Measurements from ENCODE around the gene CHRDL1.

Gene CHRDL1

GRCh38 chrX:110750526-110751189 is 45.0 kb downstream of the CHRDL1 start:
- H3K27ac ChIP-seq (ENCODE audit: low read depth, low read length): no peak overlapping the region
- no peak overlapping the region for H3K4me3 ChIP-seq (ENCODE audit: low read length)
- no peak overlapping the region for H2AK5ac ChIP-seq (ENCODE audit: low read length)
- no peak overlapping the region for H3K4ac ChIP-seq (ENCODE audit: low read depth, low read length)
- H3K79me2 ChIP-seq (ENCODE audit: control insufficient read depth, insufficient read depth, low read length): no peaks in the 10 kb centered on the region
- H2BK15ac ChIP-seq (replicated peaks; ENCODE audit: low read depth): no peak overlapping the region
- H3K4me1 ChIP-seq (ENCODE audit: control insufficient read depth, low read depth, low read length): no peaks in the 10 kb centered on the region
- no peak overlapping the region for H2BK120ac ChIP-seq (ENCODE audit: low read depth, low read length)
- no peak overlapping the region for H3K4me2 ChIP-seq (ENCODE audit: low read length)
- no peak overlapping the region for H3K56ac ChIP-seq (ENCODE audit: low read length)
- WGBS (ENCODE audit: extremely low coverage, insufficient coverage, low lambda C conversion rate): no CpG with 5 or more reads among the region's 7 CpGs
- H2BK5ac ChIP-seq (ENCODE audit: low read length): no peak overlapping the region
- no peak overlapping the region for H3K23ac ChIP-seq (ENCODE audit: low read length)
- H4K8ac ChIP-seq (ENCODE audit: low read depth, low read length): no peak overlapping the region
- no peaks in the 10 kb centered on the region for H3K36me3 ChIP-seq (ENCODE audit: control insufficient read depth, insufficient read depth, low read length)
- no peak overlapping the region for H4K5ac ChIP-seq (ENCODE audit: low read length)
- no peaks in the 10 kb centered on the region for H3K79me1 ChIP-seq (ENCODE audit: low read length)
- DNase-seq: peak; percentile 54
- no peak overlapping the region for H3K18ac ChIP-seq (ENCODE audit: low read length)
- H3K27me3 ChIP-seq (ENCODE audit: insufficient read depth, low read length, poor library complexity): no peaks in the 10 kb centered on the region
- no peak overlapping the region for H3K9ac ChIP-seq (ENCODE audit: low read length)

DNA sequence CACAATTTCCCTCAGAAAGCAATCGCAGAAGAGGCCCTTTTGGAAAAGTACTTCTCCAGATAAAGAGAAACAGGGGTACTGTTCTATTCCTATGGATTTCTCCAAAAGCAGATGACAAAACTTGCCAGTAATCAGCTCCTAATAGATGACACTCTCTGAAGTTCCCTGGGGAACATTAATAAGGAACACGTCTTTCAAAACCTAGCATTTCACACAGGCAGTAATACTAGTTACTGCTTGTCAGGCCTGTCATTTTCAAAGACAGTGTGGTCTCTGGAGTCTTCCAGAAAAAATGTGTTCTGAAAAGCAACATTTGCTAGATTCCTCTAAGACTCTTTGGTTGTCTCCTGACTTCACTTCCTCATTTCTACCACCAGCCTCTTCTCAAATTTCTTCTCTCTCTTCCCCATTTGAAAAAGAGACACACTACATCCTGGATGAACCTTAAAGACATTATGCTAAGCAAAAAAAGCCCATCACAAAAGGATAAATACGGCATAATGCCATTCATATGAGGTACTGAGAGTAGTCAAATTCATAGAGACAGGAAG is 47.3 kb downstream of the CHRDL1 start:
- no peaks in the 10 kb centered on the region for H3K36me3 ChIP-seq (ENCODE audit: control insufficient read depth, insufficient read depth, low read length)
- H3K27me3 ChIP-seq (ENCODE audit: insufficient read depth, low read length, poor library complexity): no peaks in the 10 kb centered on the region
- no peaks in the 10 kb centered on the region for H3K4me1 ChIP-seq (ENCODE audit: control insufficient read depth, low read depth, low read length)
- no peak overlapping the region for H3K4ac ChIP-seq (ENCODE audit: low read depth, low read length)
- DNase-seq: no peak
- no peak overlapping the region for H3K18ac ChIP-seq (ENCODE audit: low read length)
- no peak overlapping the region for H4K8ac ChIP-seq (ENCODE audit: low read depth, low read length)
- no peak overlapping the region for H3K9ac ChIP-seq (ENCODE audit: low read length)
- H4K5ac ChIP-seq (ENCODE audit: low read length): no peak overlapping the region
- H3K79me2 ChIP-seq (ENCODE audit: control insufficient read depth, insufficient read depth, low read length): no peaks in the 10 kb centered on the region
- no peak overlapping the region for H2AK5ac ChIP-seq (ENCODE audit: low read length)
- H3K4me2 ChIP-seq (ENCODE audit: low read length): no peak overlapping the region
- no CpG with 5 or more reads among the region's 3 CpGs for WGBS (ENCODE audit: extremely low coverage, insufficient coverage, low lambda C conversion rate)
- no peak overlapping the region for H3K4me3 ChIP-seq (ENCODE audit: low read length)
- H3K79me1 ChIP-seq (ENCODE audit: low read length): no peaks in the 10 kb centered on the region
- H3K23ac ChIP-seq (ENCODE audit: low read length): no peak overlapping the region
- H2BK120ac ChIP-seq (ENCODE audit: low read depth, low read length): no peak overlapping the region
- H3K56ac ChIP-seq (ENCODE audit: low read length): no peak overlapping the region
- no peak overlapping the region for H2BK5ac ChIP-seq (ENCODE audit: low read length)
- no peak overlapping the region for H3K27ac ChIP-seq (ENCODE audit: low read depth, low read length)
- H2BK15ac ChIP-seq (replicated peaks; ENCODE audit: low read depth): no peak overlapping the region

DNA sequence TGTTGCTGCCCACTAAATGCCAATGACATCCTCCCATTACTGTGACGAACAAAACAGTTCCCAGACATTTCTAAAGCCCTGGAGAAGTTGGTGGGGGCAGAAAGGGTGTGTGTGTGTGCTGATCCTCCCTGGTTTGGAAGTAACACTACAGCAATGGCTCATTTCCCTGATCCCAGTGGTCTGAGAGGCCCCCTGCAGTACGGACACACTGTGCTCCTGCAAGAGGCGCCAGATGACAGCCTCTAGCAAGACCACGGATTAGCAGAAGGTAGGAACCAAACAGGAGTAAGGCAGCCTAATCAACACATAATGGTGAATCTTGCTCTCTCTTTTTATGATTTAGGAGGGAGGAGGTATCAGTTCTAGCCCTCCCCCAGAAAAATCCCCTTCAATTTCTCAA is 49.6 kb downstream of the CHRDL1 start:
- Histone ChIP-seq H2BK120ac (ENCODE audit: low read depth, low read length) (no peak overlapping the region), H3K4ac (ENCODE audit: low read depth, low read length) (no peak overlapping the region), H4K8ac (ENCODE audit: low read depth, low read length) (no peak overlapping the region), H3K4me1 (ENCODE audit: control insufficient read depth, low read depth, low read length) (no peaks in the 10 kb centered on the region), H3K23ac (ENCODE audit: low read length) (no peak overlapping the region), H3K4me2 (ENCODE audit: low read length) (no peak overlapping the region), H3K79me1 (ENCODE audit: low read length) (no peaks in the 10 kb centered on the region), H2AK5ac (ENCODE audit: low read length) (no peak overlapping the region), H3K18ac (ENCODE audit: low read length) (no peak overlapping the region), H3K27me3 (ENCODE audit: insufficient read depth, low read length, poor library complexity) (no peaks in the 10 kb centered on the region), H3K79me2 (ENCODE audit: control insufficient read depth, insufficient read depth, low read length) (no peaks in the 10 kb centered on the region), H4K5ac (ENCODE audit: low read length) (no peak overlapping the region), H2BK15ac (replicated peaks; ENCODE audit: low read depth) (no peak overlapping the region), H3K9ac (ENCODE audit: low read length) (no peak overlapping the region), H3K27ac (ENCODE audit: low read depth, low read length) (no peak overlapping the region), H3K56ac (ENCODE audit: low read length) (no peak overlapping the region), H3K4me3 (ENCODE audit: low read length) (no peak overlapping the region), H2BK5ac (ENCODE audit: low read length) (no peak overlapping the region), H3K36me3 (ENCODE audit: control insufficient read depth, insufficient read depth, low read length) (no peaks in the 10 kb centered on the region)
- peak; percentile 40 for DNase-seq
- WGBS (ENCODE audit: extremely low coverage, insufficient coverage, low lambda C conversion rate): no CpG with 5 or more reads among the region's 4 CpGs

DNA sequence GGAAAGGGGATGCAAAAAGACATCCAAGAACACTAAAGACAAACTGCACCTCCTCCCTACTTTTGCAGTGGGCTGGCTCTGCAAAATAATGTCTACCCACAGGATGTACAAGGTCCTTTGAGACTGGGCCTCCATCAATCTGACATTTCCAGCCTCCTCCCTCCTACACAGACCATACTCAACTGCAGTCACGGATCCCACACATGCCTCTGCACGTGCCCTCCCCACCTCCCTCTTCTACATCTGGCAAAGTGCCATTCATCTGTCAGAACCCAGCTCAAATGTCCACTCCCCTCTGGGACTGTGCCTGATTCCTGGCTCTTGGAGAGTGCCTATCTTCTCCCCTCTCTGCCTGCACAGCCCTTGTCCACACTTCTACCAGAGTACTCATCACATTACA is 50.3 kb downstream of the CHRDL1 start:
- DNase-seq: no peak
- no peaks in the 10 kb centered on the region for H3K4me1 ChIP-seq (ENCODE audit: control insufficient read depth, low read depth, low read length)
- no peak overlapping the region for H3K9ac ChIP-seq (ENCODE audit: low read length)
- no peak overlapping the region for H3K27ac ChIP-seq (ENCODE audit: low read depth, low read length)
- no peak overlapping the region for H3K4me3 ChIP-seq (ENCODE audit: low read length)
- H2BK5ac ChIP-seq (ENCODE audit: low read length): no peak overlapping the region
- no peak overlapping the region for H3K56ac ChIP-seq (ENCODE audit: low read length)
- no peak overlapping the region for H3K23ac ChIP-seq (ENCODE audit: low read length)
- H2BK15ac ChIP-seq (replicated peaks; ENCODE audit: low read depth): no peak overlapping the region
- no peaks in the 10 kb centered on the region for H3K36me3 ChIP-seq (ENCODE audit: control insufficient read depth, insufficient read depth, low read length)
- H3K18ac ChIP-seq (ENCODE audit: low read length): no peak overlapping the region
- no peaks in the 10 kb centered on the region for H3K27me3 ChIP-seq (ENCODE audit: insufficient read depth, low read length, poor library complexity)
- H4K8ac ChIP-seq (ENCODE audit: low read depth, low read length): no peak overlapping the region
- no peak overlapping the region for H4K5ac ChIP-seq (ENCODE audit: low read length)
- H3K4me2 ChIP-seq (ENCODE audit: low read length): no peak overlapping the region
- no peak overlapping the region for H2BK120ac ChIP-seq (ENCODE audit: low read depth, low read length)
- no peak overlapping the region for H3K4ac ChIP-seq (ENCODE audit: low read depth, low read length)
- no peaks in the 10 kb centered on the region for H3K79me1 ChIP-seq (ENCODE audit: low read length)
- H3K79me2 ChIP-seq (ENCODE audit: control insufficient read depth, insufficient read depth, low read length): no peaks in the 10 kb centered on the region
- no CpG with 5 or more reads among the region's 2 CpGs for WGBS (ENCODE audit: extremely low coverage, insufficient coverage, low lambda C conversion rate)
- no peak overlapping the region for H2AK5ac ChIP-seq (ENCODE audit: low read length)

- Histone ChIP-seq H3K4me2 (ENCODE audit: low read length) (no peak overlapping the region), H2BK5ac (ENCODE audit: low read length) (no peak overlapping the region), H2BK15ac (replicated peaks; ENCODE audit: low read depth) (no peak overlapping the region), H3K4me1 (ENCODE audit: control insufficient read depth, low read depth, low read length) (no peaks in the 10 kb centered on the region), H3K27me3 (ENCODE audit: insufficient read depth, low read length, poor library complexity) (no peaks in the 10 kb centered on the region), H3K79me2 (ENCODE audit: control insufficient read depth, insufficient read depth, low read length) (no peaks in the 10 kb centered on the region), H3K23ac (ENCODE audit: low read length) (no peak overlapping the region), H3K36me3 (ENCODE audit: control insufficient read depth, insufficient read depth, low read length) (no peaks in the 10 kb centered on the region), H3K4ac (ENCODE audit: low read depth, low read length) (no peak overlapping the region), H4K5ac (ENCODE audit: low read length) (no peak overlapping the region), H3K56ac (ENCODE audit: low read length) (no peak overlapping the region), H3K4me3 (ENCODE audit: low read length) (no peak overlapping the region), H2AK5ac (ENCODE audit: low read length) (no peak overlapping the region), H3K18ac (ENCODE audit: low read length) (no peak overlapping the region), H2BK120ac (ENCODE audit: low read depth, low read length) (no peak overlapping the region), H3K27ac (ENCODE audit: low read depth, low read length) (no peak overlapping the region), H3K79me1 (ENCODE audit: low read length) (no peaks in the 10 kb centered on the region), H3K9ac (ENCODE audit: low read length) (no peak overlapping the region), H4K8ac (ENCODE audit: low read depth, low read length) (no peak overlapping the region)
- no CpG with 5 or more reads among the region's 5 CpGs for WGBS (ENCODE audit: extremely low coverage, insufficient coverage, low lambda C conversion rate)
- no peak for DNase-seq
These were observed 51.8 kb downstream of the CHRDL1 start for GRCh38 chrX:110743679-110744340.
